MM.1S (cell line): ENCODE data around the gene PRMT1.

Experiments
- CTCF ChIP-seq: fragments of 300-600 bp; sonication (generic); IDR thresholded peaks from 2 replicates; pipeline ENCODE4 v1.5.1; 2016; ENCODE audit warnings: antibody characterized with exemption, low read length, mixed read lengths
- EZH2 ChIP-seq: fragments of 300-600 bp; sonication (generic); optimal IDR thresholded peaks from 2 replicates; pipeline ENCODE3; 2017; ENCODE audit warnings: low read depth, mild to moderate bottlenecking, antibody characterized with exemption, low read length, mixed read lengths
- EZH2phosphoT487 ChIP-seq: fragments of 300-600 bp; sonication (generic); IDR thresholded peaks from 2 replicates; pipeline ENCODE4 v1.6.1; 2018; ENCODE audit warnings: antibody characterized with exemption, low read length

- TF ChIP-seq CTCF: no peak
- no peak for TF ChIP-seq EZH2phosphoT487
- TF ChIP-seq EZH2: no peak
Measured at GRCh38 chr19:49660338-49660961, 16.6 kb upstream of the PRMT1 start.
